ENCODE results near the gene OR52E1.

OR52E1 gene

DNA sequence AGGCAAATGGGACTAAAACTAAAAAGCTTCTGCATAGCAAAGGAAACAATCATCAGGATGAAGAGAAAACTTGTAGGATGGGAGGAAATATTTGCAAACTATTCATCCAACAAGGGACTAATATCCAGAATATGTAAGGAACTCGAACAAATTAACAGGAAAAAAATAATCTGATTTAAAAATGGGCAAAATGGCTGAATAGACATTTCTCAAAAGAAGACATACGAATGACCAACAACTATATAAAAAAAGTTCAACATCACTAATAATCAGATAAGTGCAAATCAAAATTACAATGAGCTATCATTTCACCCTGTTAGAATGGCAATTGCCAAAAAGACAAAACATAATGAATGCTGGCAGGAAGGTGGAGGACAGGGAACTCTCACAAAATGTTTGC is 12.0 kb downstream of the OR52E1 start:
- no peaks in the 10 kb centered on the region for H3K4me1 ChIP-seq (ENCODE audit: insufficient read depth, low read length)
- no peak overlapping the region for H3K4me3 ChIP-seq (ENCODE audit: low read length)
- no peaks in the 10 kb centered on the region for H3K9me3 ChIP-seq (ENCODE audit: low read length)
- no peak overlapping the region for H2AFZ ChIP-seq (ENCODE audit: low read depth, low read length)
- no peaks in the 10 kb centered on the region for H3K36me3 ChIP-seq (ENCODE audit: insufficient read depth, low read length)
- no peaks in the 10 kb centered on the region for H3K27me3 ChIP-seq (ENCODE audit: insufficient read depth, low read length)

DNA sequence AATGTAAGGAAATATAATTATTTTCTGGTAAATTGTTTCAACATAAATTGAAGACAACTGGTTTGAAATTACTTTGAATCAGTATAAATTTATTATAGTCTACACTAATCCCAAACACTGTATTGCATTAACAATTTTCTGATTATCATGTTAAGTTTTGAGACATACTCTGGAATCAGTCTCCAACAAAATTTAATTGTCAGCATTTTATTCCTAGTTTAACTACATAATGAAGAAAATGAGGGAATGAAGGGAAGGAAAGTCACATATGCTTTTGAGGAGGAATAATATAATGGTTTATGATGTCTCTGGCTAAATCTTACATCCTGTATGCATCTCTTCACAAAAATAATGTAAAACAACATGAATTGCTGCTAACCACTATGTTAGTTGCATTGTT is 14.2 kb downstream of the OR52E1 start:
- H3K4me1 ChIP-seq (ENCODE audit: insufficient read depth, low read length): no peaks in the 10 kb centered on the region
- no peaks in the 10 kb centered on the region for H3K36me3 ChIP-seq (ENCODE audit: insufficient read depth, low read length)
- H3K27me3 ChIP-seq (ENCODE audit: insufficient read depth, low read length): no peaks in the 10 kb centered on the region
- no peaks in the 10 kb centered on the region for H3K9me3 ChIP-seq (ENCODE audit: low read length)
- H3K4me3 ChIP-seq (ENCODE audit: low read length): no peak overlapping the region
- no peak overlapping the region for H2AFZ ChIP-seq (ENCODE audit: low read depth, low read length)

DNA sequence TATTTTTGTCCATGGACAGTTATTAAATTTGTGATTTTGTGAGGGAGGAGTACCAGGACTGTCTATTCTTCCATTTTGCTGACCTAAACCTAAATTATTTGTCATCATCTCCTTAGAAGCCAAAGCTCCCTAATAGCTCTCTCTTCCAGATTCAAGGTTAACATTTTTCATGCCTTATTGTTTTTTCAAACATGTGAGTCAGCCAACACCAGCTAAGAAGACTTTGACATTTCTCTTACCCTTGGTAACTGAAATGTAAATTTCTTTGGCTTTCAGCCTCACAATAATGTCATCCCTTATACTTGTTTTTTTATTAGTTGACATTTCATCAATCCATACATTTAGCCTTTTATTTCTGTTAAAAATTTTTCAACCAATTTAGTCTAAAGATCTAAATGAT is 19.2 kb downstream of the OR52E1 start:
- Histone ChIP-seq H3K4me1 (ENCODE audit: insufficient read depth, low read length) (peaks cover 3% of the 10 kb centered on the region), H2AFZ (ENCODE audit: low read depth, low read length) (no peak overlapping the region), H3K36me3 (ENCODE audit: insufficient read depth, low read length) (no peaks in the 10 kb centered on the region), H3K4me3 (ENCODE audit: low read length) (no peak overlapping the region), H3K9me3 (ENCODE audit: low read length) (no peaks in the 10 kb centered on the region), H3K27me3 (ENCODE audit: insufficient read depth, low read length) (no peaks in the 10 kb centered on the region)

DNA sequence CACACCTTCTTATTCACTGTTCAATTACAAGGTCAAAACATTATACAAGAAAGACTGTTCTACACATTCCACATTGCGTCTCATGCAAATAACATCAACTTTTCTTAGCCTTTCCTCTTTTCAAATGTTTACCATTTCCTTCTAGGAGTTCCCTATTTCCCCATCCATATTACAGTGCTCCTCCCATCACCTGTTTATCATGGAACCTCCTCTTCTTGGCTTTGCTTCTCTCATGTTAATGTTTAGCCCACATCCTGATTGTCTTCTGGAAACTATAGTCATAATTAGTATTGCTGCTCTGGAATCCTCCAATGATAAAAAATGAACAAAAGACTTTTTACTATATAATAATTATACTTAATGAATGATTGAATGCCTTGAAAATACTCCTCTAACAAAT is 21.3 kb downstream of the OR52E1 start:
- peaks cover 3% of the 10 kb centered on the region for H3K4me1 ChIP-seq (ENCODE audit: insufficient read depth, low read length)
- H2AFZ ChIP-seq (ENCODE audit: low read depth, low read length): no peak overlapping the region
- no peaks in the 10 kb centered on the region for H3K9me3 ChIP-seq (ENCODE audit: low read length)
- no peak overlapping the region for H3K4me3 ChIP-seq (ENCODE audit: low read length)
- no peaks in the 10 kb centered on the region for H3K36me3 ChIP-seq (ENCODE audit: insufficient read depth, low read length)
- H3K27me3 ChIP-seq (ENCODE audit: insufficient read depth, low read length): no peaks in the 10 kb centered on the region

DNA sequence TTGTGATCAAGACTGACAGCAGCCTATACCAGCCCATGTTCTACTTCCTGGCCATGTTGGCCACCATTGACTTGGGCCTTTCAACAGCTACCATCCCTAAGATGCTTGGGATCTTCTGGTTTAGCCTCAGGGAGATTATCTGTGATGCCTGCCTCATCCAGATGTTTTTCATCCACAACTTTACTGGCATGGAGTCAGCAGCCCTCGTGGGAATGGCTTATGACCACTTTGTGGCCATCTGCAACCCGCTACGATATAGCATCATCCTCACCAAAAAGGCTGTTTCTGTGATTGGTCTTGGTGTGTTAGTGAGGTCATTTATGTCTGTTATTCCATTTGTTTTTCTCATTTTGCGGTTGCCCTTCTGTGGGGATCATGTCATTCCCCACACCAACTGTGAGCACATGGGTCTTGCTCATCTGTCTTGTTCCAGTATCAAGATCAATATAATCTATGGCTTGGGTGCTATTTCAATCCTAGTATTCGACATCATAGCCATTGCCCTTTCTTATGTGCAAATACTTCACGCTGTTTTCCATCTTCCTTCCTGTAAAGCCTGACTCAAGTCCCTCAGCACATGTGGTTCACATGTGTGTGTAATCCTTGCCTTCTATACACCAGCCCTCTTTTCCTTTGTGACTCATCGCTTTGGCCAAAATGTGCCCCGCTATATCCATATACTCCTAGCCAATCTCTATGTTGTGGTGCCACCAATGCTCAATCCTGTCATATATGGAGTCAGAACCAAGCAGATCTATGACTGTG is 23.6 kb downstream of the OR52E1 start:
- H2AFZ ChIP-seq (ENCODE audit: low read depth, low read length): no peak overlapping the region
- peaks cover 3% of the 10 kb centered on the region for H3K4me1 ChIP-seq (ENCODE audit: insufficient read depth, low read length)
- H3K36me3 ChIP-seq (ENCODE audit: insufficient read depth, low read length): no peaks in the 10 kb centered on the region
- H3K9me3 ChIP-seq (ENCODE audit: low read length): no peaks in the 10 kb centered on the region
- H3K27me3 ChIP-seq (ENCODE audit: insufficient read depth, low read length): no peaks in the 10 kb centered on the region
- H3K4me3 ChIP-seq (ENCODE audit: low read length): no peak overlapping the region

DNA sequence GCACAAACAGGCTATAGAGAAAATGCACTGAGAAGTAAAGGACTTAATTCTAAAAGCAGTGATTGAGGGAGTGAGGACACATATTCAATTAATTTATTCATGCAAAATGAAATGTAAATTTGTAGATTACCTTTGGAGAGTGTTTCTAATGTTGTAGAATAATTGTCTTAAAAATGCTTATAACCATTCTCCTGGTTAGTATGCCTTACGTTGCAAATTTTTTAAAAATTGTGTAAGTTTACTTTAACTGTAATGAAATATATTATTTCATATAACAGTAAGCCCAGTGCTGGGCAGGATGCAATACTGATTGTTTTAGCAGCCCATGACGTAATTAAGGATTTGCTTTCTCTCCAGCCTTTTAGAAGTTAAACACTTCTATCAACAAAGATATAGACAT is 26.6 kb downstream of the OR52E1 start:
- no peaks in the 10 kb centered on the region for H3K4me1 ChIP-seq (ENCODE audit: insufficient read depth, low read length)
- H3K4me3 ChIP-seq (ENCODE audit: low read length): no peak overlapping the region
- no peaks in the 10 kb centered on the region for H3K27me3 ChIP-seq (ENCODE audit: insufficient read depth, low read length)
- no peaks in the 10 kb centered on the region for H3K36me3 ChIP-seq (ENCODE audit: insufficient read depth, low read length)
- no peaks in the 10 kb centered on the region for H3K9me3 ChIP-seq (ENCODE audit: low read length)
- H2AFZ ChIP-seq (ENCODE audit: low read depth, low read length): no peak overlapping the region

DNA sequence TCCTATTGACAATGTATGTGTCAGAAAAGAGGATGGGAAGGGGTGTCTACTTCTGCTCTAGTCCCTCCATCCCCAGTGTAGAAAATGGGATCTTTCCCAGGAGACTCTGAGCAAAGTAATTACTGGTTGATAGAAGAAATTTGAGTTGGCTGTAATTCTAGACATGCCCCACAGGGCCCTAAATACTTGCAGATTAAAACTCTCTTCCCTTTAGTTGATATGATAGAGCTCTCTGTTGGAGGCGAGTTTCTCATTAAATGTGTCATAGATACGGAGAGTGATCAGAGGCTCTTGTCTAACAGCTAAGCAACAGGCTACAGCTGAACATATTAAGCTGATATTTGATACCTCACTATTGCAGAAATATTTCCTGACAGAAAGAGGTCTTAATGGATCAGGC is 32.9 kb downstream of the OR52E1 start:
- no peaks in the 10 kb centered on the region for H3K4me1 ChIP-seq (ENCODE audit: insufficient read depth, low read length)
- no peak overlapping the region for H2AFZ ChIP-seq (ENCODE audit: low read depth, low read length)
- no peaks in the 10 kb centered on the region for H3K9me3 ChIP-seq (ENCODE audit: low read length)
- H3K36me3 ChIP-seq (ENCODE audit: insufficient read depth, low read length): no peaks in the 10 kb centered on the region
- H3K4me3 ChIP-seq (ENCODE audit: low read length): no peak overlapping the region
- no peaks in the 10 kb centered on the region for H3K27me3 ChIP-seq (ENCODE audit: insufficient read depth, low read length)

DNA sequence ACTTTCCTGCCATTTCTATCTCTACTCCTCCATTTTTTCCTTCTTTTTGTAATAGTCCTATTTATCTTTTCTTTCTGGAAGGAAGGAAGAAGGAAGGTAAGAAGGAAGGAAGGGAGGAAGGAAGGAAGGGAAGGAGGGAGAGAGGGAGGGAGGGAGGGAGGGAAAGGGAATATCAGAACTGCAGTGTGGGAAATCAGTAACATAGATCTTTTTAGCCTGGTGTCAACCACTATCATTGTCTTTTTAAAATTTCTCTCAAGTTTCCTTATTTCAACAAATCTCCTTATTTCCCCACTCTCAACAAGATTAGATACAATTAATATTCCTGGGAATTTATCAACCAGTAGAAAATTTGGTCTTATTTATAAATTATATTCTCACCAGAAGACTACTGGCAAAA is 33.7 kb downstream of the OR52E1 start:
- Histone ChIP-seq H3K4me1 (ENCODE audit: insufficient read depth, low read length) (no peaks in the 10 kb centered on the region), H3K36me3 (ENCODE audit: insufficient read depth, low read length) (no peaks in the 10 kb centered on the region), H3K4me3 (ENCODE audit: low read length) (no peak overlapping the region), H3K9me3 (ENCODE audit: low read length) (no peaks in the 10 kb centered on the region), H2AFZ (ENCODE audit: low read depth, low read length) (no peak overlapping the region), H3K27me3 (ENCODE audit: insufficient read depth, low read length) (no peaks in the 10 kb centered on the region)

DNA sequence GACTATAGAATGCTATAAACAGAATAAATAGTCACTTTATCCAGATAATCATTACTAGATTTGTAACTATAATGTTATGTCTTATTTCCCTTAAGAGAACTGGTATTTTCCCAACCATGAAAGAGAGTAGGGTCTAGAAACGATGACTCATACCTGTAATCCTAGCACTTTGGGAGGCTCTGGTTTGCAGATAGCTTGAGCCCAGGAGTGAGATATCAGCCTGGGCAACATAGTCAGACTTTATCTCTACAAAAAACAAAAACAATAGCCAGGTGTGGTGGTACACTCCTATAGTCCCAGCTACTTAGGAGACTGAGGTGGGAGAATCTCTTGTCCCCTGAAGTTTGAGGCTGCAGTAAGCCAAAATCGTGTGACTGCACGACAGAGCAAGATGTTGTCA is 37.9 kb downstream of the OR52E1 start:
- Histone ChIP-seq H2AFZ (ENCODE audit: low read depth, low read length) (no peak overlapping the region), H3K4me3 (ENCODE audit: low read length) (no peak overlapping the region), H3K9me3 (ENCODE audit: low read length) (no peaks in the 10 kb centered on the region), H3K4me1 (ENCODE audit: insufficient read depth, low read length) (no peaks in the 10 kb centered on the region), H3K36me3 (ENCODE audit: insufficient read depth, low read length) (no peaks in the 10 kb centered on the region), H3K27me3 (ENCODE audit: insufficient read depth, low read length) (no peaks in the 10 kb centered on the region)

DNA sequence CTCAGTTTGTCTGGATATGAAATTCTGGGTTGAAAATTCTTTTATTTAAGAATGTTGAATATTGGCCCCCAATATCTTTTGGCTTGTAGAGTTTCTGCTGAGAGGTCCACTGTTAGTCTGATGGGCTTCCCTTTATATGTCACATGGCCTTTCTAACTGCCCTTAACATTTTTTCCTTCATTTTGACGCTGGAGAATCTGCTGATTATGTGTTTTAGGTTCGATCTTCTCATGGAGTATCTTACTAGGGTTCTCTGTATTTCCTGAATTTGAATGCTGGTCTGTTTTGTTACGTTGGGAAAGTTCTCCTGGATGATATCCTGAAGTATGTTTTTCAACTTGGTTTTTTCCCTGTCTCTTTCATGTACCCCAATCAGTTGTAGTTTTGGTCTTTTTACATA is 46.0 kb downstream of the OR52E1 start:
- Histone ChIP-seq H3K4me3 (ENCODE audit: low read length) (no peak overlapping the region), H3K27me3 (ENCODE audit: insufficient read depth, low read length) (no peaks in the 10 kb centered on the region), H3K36me3 (ENCODE audit: insufficient read depth, low read length) (no peaks in the 10 kb centered on the region), H3K4me1 (ENCODE audit: insufficient read depth, low read length) (no peaks in the 10 kb centered on the region), H2AFZ (ENCODE audit: low read depth, low read length) (no peak overlapping the region), H3K9me3 (ENCODE audit: low read length) (no peaks in the 10 kb centered on the region)

DNA sequence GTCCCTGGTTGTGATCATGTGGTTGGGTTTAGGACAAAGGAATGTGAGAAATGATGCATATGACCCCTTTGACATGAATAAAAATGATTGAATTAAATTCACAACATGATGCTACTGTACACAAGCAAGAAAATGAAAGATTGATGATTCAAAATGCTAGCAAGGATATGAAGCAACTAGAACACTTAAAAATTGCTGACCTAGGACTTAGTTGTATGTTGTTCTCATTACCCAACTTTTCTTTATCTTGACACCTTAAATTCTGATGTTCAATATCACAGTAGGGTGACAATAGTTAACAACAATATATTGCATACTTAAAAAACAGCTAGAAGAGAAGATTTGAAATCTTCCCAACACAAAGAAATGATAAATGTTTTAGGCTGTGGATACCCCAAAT is 48.2 kb downstream of the OR52E1 start:
- Histone ChIP-seq H3K36me3 (ENCODE audit: insufficient read depth, low read length) (no peaks in the 10 kb centered on the region), H3K9me3 (ENCODE audit: low read length) (no peaks in the 10 kb centered on the region), H3K4me3 (ENCODE audit: low read length) (no peak overlapping the region), H2AFZ (ENCODE audit: low read depth, low read length) (no peak overlapping the region), H3K4me1 (ENCODE audit: insufficient read depth, low read length) (no peaks in the 10 kb centered on the region), H3K27me3 (ENCODE audit: insufficient read depth, low read length) (no peaks in the 10 kb centered on the region)

DNA sequence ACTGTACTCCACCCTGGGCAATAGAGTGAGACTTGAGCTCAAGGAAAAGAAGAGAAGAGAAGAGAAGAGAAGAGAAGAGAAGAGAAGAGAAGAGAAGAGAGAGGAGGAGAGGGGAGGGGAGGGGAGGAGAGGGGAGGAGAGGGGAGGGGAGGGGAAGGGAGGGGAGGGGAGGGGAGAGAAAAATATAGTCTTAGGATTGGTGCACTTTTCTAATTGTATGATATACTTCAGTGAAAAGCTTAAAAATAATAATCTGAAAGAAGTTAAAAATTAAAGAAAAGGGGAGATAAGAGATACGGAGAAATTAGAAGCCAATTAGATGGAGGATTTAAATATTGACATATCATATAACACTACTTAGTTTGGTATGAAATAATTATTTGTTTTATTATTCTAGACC is 49.5 kb downstream of the OR52E1 start:
- Histone ChIP-seq H3K27me3 (ENCODE audit: insufficient read depth, low read length) (no peaks in the 10 kb centered on the region), H3K4me3 (ENCODE audit: low read length) (no peak overlapping the region), H3K4me1 (ENCODE audit: insufficient read depth, low read length) (no peaks in the 10 kb centered on the region), H3K9me3 (ENCODE audit: low read length) (no peaks in the 10 kb centered on the region), H3K36me3 (ENCODE audit: insufficient read depth, low read length) (no peaks in the 10 kb centered on the region), H2AFZ (ENCODE audit: low read depth, low read length) (no peak overlapping the region)

Measured in neuron (in vitro differentiated cells).